Neural crest cell (in vitro differentiated cells): ENCODE data around the gene ACTN3. TPM values are rescaled to one million over a fixed set of nuclear protein-coding genes. Genes with fewer than 3 reads are reported as not detected.

Experiments
- DNase-seq: peaks from one replicate; pipeline ENCODE4 v3.0.0; 2021; ENCODE audit warnings: low read depth, mixed read lengths, low spot score
- H3K27ac Mint-ChIP-seq: one replicate; pipeline ENCODE4 v1.8.0; 2021; ENCODE audit warnings: mild to moderate bottlenecking, mixed read lengths; ENCODE audit not compliant: unreplicated experiment
- H3K27me3 Mint-ChIP-seq: 2 replicates; pipeline ENCODE4 v1.8.0; 2021; ENCODE audit warnings: low read depth, mild to moderate bottlenecking, mixed read lengths
- H3K36me3 Mint-ChIP-seq: 2 replicates; pipeline ENCODE4 v1.8.0; 2021; ENCODE audit warnings: low read depth, mild to moderate bottlenecking, mixed read lengths
- H3K4me1 Mint-ChIP-seq: 2 replicates; pipeline ENCODE4 v1.8.0; 2021; ENCODE audit warnings: mixed read lengths
- H3K4me3 Mint-ChIP-seq: one replicate; pipeline ENCODE4 v1.8.0; 2021; ENCODE audit warnings: mild to moderate bottlenecking, mixed read lengths
- H3K9me3 Mint-ChIP-seq: 2 replicates; pipeline ENCODE4 v1.8.0; 2021; ENCODE audit warnings: mixed read lengths
- CTCF ChIP-seq: fragments of 200-600 bp; sonication (generic); conservative IDR thresholded peaks from 2 replicates; pipeline ENCODE4 v1.5.0; 2021; ENCODE audit warnings: antibody characterized with exemption, mild to moderate bottlenecking
- total RNA-seq: library from RNA; stranded (reverse); gene quantifications from 2 replicates; pipeline ENCODE4 v1.2.1, GENCODE V29; 2021

Gene ACTN3
- total RNA-seq, 1 donor from 2014 or later, result 0.35 TPM

GRCh38 chr11:66510271-66510989 lies 36.3 kb upstream of the ACTN3 start, which contains the start of gene BBS1:
Gene BBS1 (plus strand): TSS chr11:66510635. CDS start chr11:66510660, 25 bp downstream.
- H3K27me3 Mint-ChIP-seq, result no peaks in the 10 kb centered on the region
- peak within 1 kb of the TSS; percentile 96 for H3K27ac Mint-ChIP-seq
- peaks cover 3% of the 10 kb centered on the region for H3K36me3 Mint-ChIP-seq
- DNase-seq, result peak; percentile 84
- peaks cover 14% of the 10 kb centered on the region for H3K4me1 Mint-ChIP-seq
- no peak for TF ChIP-seq CTCF
- H3K9me3 Mint-ChIP-seq, result no peaks in the 10 kb centered on the region
- peak within 1 kb of the TSS; percentile 97 for H3K4me3 Mint-ChIP-seq

DNA sequence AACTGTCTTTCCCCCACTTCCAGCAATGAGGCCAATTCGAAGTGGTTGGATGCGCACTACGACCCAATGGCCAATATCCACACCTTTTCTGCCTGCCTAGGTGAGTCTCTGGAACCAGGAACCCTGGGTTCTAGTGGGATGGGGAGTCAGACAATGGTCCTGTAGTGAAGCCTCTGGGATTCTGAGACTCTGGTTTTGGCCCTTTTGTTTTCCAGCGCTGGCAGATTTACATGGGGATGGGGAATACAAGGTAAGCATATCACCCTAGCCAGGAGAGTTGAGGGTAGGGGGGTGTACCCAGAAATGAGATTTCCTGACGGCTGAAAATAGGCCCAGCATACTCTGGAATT lies 35.7 kb upstream of the ACTN3 start:
- DNase-seq, result no peak
- TF ChIP-seq CTCF, result no peak
- no peaks in the 10 kb centered on the region for H3K27me3 Mint-ChIP-seq
- H3K27ac Mint-ChIP-seq, result peak overlapping the region; percentile 96
- H3K4me1 Mint-ChIP-seq, result peaks cover 14% of the 10 kb centered on the region
- peak overlapping the region; percentile 97 for H3K4me3 Mint-ChIP-seq
- H3K36me3 Mint-ChIP-seq, result peaks cover 3% of the 10 kb centered on the region
- no peaks in the 10 kb centered on the region for H3K9me3 Mint-ChIP-seq

- Mint-ChIP-seq H3K36me3 (peaks cover 7% of the 10 kb centered on the region), H3K27me3 (no peaks in the 10 kb centered on the region), H3K4me1 (no peaks in the 10 kb centered on the region), H3K9me3 (no peaks in the 10 kb centered on the region), H3K4me3 (no peak overlapping the region), H3K27ac (no peak overlapping the region)
- no peak for TF ChIP-seq CTCF
- no peak for DNase-seq
Measured at GRCh38 chr11:66523611-66524010, 23.1 kb upstream of the ACTN3 start.

DNA sequence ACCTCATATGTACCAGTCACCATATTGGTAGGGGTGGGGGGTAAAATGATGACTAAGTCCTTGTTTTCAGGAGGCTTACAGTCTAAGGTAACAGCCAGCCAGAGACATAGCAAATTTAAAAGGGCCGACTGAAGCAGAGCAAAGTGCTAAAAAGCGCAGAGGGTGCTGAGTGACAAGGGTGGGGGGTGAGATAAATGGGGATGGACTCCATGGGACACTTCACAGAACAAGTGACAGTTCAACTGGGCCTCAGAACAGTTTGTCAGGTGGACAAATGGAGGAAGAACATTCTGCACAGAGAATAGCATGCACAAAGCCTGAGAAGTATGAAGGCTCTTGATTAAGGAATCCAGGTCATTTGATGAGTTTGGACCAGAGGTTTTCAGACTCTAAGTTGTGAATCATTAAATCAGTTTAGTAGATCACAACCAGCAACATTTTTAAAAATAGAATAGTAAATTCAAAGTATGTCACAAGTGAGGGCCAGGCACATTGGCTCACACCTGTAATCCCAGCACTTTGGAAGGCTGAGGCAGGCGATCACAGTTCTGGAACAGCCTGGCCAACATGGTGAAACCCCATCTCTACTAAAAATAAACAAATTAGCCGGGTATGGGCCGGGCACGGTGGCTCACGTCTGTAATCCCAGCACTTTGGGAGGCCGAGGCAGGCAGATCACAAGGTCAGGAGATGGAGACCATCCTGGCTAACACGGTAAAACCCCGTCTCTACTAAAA lies 22.2 kb upstream of the ACTN3 start:
- peaks cover 7% of the 10 kb centered on the region for H3K36me3 Mint-ChIP-seq
- no peaks in the 10 kb centered on the region for H3K9me3 Mint-ChIP-seq
- no peaks in the 10 kb centered on the region for H3K27me3 Mint-ChIP-seq
- no peaks in the 10 kb centered on the region for H3K4me1 Mint-ChIP-seq
- H3K4me3 Mint-ChIP-seq, result no peak overlapping the region
- TF ChIP-seq CTCF, result no peak
- DNase-seq, result no peak
- H3K27ac Mint-ChIP-seq, result no peak overlapping the region

DNA sequence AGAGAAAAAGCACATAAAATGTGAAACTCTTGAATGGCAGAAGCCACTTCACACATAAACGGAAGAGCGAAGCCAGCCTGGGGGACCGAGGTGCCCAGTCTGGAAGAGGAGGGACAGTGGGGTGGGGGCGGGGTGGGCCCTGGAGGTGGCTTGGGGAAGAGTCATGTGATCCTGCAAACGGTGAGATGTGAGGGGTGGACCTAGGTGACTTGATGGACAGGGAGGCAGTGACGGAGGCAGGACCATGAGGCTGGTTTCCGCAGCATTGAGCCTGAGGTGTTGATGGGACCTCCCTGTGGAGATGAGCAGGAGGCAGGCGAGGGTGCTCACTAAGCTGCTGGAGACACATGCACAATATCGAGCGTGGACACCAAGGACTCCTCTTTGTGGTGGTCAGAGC lies 17.6 kb upstream of the ACTN3 start:
- Mint-ChIP-seq H3K27me3 (no peaks in the 10 kb centered on the region), H3K27ac (no peak overlapping the region), H3K36me3 (no peaks in the 10 kb centered on the region), H3K4me1 (no peaks in the 10 kb centered on the region), H3K4me3 (no peak overlapping the region), H3K9me3 (no peaks in the 10 kb centered on the region)
- TF ChIP-seq CTCF, result no peak
- no peak for DNase-seq
